Ammon's horn (tissue), 1 donor: Measurements from ENCODE around the gene CLDN8.
A peak's percentile ranks its signal among the peaks of the same experiment; 100 is the strongest.

Experiments
- DNase-seq: peaks from one replicate; pipeline ENCODE4 v3.0.0-alpha.2; 2016; ENCODE audit warnings: low spot score

CLDN8 gene

DNA sequence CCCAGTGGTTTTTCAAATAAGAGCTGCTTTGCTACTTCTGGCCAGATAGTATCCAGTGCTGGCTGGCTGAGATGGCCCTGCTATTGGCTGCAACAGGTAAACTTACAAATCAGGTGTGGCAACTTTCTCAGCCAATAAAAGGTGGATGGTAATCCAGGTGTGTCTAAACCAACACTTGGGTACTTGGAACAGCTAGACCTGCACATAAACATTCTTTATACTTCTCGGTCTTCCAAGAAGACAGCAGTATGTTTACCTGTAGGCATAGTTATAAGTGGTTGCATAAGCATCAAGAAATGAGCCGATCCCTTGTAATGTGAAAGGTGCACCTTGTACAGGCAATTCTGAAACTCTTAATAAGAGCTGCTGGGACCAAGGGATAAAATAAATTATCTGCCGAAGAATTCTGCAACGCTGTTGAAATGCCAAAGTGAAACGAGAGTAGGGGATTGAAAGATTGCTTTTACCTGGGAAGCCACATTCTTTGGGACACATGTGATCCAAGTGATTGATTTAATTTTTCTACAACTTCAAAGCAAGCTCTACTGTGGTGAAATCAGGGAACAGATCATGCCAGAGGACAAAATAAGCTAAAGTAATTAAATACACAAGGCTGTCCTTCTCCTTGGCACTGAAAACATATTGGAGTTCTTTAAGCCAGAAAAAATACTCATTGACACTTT, at the start of gene CLDN8:
CLDN8 (minus strand) TSS at position 57 of the 683 bp plus-strand sequence. CDS start 172 bp downstream, outside the sequence.
- no peak for DNase-seq

DNA sequence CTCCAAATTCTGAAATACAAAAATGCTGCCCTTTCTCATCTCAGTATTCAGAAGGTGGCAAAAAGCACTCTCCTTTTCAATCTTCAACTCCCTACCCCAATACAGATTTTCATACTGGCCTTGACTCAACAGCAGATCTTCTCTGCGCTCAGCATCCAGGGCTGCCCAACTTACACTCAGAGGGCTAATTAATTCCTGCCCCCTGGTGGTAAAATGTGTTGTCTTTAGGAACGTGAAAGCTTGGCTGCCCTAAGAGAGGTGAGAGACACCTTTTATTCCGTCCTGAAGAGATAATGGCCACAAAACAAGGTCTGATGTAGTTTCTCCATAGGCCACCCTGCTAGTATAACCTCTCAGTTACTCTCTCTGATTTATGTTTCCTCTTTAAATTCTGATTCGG, 41.9 kb upstream of the CLDN8 start:
- no peak for DNase-seq

DNA sequence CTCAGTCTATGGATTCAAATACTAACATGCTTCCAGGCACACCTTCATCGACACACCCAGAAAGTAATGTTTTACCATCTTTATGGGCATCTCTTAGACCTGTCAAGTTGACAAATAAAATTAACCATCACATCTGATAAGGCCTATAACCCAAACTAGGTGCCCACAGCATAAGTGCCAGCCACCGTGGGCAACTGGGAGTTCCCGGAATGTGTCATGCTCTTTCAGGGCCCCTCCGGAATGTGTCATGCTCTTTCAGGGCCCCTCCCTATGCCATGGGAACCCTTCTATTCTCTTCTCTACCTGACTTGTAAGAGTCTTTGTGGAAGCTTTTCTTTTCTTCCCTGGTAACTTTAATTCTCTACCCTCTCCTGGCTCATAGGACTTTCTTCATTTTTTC, 40.2 kb upstream of the CLDN8 start:
- no peak for DNase-seq

DNA sequence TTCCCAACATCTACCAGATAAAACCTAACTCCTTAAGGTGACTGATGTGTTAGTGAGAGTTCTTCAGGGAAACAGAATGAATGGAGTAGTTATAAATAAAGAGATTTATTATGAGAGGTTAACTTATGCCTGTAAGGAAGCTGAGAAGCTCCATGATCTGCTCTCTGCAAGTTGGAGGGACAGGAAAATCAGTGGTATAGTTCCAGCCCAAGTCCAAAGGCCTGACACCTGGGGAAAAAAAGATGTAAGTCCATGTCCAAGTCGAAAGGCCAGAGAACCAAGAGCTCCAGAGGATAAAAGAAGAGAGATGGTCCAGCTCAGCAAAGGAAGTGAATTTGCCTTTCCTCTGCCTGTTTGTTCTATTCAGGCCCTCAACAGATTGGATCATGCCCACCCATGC, 39.8 kb upstream of the CLDN8 start:
- DNase-seq = no peak

DNA sequence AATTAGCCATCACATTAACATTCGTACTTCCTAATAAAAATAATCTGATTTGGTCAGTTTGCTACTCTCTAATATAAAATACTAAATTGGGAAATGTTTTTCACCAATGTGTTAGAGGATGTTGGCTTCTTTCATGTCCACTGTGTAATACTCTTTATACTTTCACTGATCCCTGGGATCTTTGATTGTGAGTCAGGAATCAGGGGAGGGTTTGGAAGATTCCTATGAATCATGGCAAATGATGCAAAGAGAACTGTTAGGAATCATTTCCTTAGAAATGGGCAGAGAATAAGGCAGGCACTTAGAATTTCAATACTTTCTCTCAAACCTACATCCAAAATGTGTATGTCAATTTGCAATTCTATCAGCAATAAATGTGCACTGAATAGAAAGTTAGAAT, 35.9 kb upstream of the CLDN8 start:
- no peak for DNase-seq

DNA sequence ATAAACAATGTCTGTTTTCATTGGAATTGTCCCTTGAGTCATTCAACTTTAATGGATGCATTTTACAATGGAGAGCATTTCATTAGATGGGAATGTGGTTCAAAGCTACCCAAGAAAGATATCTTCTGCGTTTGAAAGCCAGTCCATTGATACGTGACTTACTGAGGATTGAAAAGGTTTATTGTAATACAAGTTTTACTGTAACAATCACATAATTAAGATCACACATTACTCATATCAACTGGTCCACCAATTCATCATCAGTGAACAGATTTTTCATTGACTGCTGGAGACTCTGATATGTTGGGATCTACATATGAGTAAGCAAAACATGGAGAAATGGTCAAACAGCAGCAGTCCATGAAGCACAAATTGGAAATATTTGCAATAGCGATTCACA, 34.0 kb upstream of the CLDN8 start:
- DNase-seq = no peak

DNA sequence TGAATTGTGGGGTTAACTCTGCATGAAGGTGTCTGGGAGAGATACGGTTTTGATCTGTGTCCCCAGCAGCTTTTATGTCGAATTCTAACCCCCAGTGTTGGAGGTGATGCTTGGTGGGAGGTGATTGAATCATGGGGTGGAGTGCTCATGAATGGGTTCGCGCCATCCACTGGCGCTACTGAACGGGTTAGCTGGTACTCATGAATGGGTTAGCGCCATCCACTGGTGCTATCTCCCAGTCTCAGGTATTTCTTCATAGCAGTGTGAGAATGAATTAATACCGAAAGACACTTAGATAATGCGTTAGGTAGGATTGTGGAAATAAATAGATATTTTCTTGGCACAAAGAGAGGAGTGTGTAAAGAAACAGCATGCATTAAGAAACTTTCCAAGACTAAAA, 32.9 kb upstream of the CLDN8 start:
- DNase-seq = no peak

DNA sequence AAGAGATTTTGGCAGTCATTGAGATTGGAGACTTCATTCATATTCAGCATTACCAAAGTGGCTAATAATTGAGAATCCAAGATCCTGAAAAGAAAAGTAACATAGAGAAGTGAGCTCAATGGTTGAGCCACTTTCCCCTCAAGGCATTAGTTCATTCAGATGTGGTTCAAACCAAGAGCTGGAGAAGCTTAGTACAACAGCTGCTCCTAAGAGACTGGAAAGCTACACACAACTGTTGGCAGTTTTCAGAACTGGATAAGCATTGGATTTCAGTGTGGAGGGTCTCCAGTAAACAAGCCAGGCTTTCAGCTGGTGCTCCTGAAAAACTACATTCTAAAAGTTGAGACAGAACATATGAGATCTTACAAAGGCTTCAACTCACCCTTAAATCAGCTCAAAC, 29.2 kb upstream of the CLDN8 start:
- no peak for DNase-seq

DNA sequence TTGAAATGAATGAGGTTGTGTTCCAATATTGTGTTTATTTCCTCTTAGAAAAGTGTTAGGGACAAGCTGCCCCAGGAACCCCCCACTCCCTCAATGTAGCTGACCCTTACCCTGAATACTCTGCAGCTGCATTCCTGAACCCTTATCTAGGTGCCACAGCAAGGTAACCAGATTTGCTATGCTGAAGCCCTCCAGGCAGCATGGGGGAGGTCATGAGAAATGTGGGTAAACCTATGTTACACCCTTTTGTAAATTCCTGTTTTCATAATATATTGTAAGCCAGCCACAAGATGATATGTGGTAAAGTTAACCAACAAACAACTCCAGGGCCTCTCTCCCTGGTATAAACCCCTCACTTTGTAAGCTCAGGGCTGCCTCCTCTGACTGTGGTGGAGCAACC, 27.8 kb upstream of the CLDN8 start:
- no peak for DNase-seq

DNA sequence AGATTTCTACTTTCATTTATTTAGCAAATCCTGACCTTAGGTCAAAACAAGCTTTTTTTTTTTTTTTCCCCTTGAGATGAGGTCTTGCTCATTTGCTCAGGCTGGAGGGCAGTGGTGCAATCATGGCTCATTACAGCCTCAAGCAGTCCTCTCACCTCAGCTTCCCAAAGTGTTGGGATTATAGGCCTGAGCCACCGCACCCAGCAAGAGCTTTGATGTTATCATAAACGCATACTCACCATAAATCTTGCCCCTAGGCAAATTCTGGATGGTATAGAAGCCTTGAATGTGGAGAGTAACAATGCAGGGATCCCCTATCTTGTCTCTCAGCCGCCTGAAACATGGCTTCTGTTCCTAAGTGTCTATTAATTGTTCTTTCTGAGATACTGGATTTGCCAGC, 24.8 kb upstream of the CLDN8 start:
- no peak for DNase-seq

DNA sequence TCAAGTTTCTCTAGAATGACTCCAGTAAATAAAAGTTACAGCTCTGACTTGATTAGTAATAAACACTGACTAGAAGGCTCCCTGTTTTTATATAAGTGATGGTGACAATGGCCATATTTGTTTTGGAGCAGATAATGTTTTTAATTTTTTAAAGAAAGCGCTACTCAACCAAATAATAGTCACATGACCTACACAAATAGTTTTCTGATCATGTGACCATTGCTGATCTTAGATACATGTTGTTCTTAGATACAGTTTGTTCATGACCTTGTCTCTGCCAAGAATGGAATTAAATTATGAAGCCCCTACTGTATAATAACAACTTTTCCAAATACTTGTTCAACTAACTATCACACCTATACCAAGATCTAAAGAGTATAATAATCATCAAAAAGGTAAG, 22.3 kb upstream of the CLDN8 start:
- DNase-seq = no peak

DNA sequence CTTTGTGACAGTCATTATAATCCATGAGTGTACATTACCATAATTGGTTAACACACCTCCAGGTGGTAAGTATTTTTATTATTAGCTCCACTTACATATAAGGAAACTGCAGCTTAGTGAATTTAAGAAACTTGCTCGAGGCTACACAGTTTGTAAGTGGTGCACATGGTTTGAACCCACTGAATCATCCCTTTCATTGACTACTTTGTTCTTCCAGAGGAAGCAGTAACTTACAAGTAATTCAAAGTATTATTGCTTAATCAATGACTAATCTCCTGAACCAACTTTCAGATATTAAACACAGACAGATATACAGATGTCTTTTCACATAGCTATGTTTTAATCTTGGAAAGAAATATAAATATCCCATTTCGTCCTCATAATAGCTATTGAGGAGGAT, 18.7 kb upstream of the CLDN8 start:
- no peak for DNase-seq

DNA sequence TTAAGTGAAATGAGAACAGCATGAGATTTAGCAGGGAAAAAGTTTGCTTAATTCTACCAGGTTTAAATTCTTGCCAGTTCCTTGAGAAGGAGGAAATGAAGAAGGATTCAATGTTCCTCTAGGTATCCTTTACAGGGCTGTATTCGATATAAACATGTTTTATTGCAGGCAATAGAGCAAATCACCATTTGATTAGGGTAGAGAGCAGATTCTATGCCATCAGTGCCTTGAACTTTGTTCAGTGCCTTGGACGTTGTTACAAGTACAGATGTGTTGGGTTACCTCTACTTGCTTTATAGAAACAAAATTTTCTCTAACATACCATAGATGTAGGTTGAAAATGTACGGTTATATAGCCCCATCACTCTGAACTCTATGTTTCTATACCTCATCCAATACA, 18.2 kb upstream of the CLDN8 start:
- DNase-seq = no peak

DNA sequence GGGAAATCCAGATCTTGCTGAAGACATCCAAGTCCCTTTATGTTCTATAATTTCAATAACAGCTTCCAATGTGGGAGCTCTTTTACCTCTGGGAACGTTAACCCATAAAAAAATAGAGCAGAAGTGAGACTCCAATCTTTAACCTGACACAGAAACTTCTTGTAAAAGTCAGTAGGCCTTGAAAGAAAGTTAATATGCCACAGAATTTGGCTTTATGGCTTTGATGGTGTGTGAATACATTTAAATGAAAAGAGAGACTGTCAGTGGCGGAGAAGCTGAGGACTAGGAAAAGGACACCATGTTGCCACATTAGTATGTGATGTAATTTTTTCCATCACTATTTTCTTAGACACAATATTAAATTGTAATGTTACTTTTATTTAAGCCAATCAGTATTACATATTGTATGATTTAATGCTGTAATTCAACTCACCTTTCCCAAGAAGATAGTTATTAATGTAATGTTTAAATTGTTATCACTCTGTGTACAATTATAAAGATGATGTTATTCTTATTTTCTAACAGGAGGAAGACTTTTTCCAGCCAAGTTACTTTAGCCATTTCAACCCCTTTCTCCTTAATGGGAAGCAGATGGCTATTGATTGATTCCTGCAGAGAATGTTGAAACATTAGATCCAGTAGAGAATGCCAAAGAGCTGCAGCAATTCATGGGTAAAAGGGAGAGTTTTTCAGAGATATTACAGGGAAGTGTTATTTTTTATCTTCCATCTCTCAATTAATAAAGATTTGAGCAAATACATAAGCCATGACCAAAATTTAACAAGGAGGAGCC, 17.5 kb upstream of the CLDN8 start:
- DNase-seq = no peak

DNA sequence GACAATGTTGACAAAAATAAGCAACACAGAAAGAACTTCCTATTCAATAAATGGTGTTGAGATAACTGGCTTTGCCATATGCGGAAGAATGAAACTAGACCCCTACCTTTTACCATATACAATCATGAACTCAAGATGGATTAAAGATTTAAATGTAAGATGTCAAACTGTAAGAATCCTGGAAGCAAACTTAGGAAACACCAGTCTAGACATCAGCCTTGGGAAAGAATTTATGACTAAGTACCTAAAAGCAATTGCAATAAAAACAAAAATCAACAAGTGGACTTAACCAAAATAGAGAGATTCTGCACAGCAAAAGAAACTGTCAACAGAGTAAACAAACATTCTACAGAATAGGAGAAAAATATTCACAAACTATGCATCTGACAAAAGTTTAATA, 16.1 kb upstream of the CLDN8 start:
- DNase-seq = no peak

DNA sequence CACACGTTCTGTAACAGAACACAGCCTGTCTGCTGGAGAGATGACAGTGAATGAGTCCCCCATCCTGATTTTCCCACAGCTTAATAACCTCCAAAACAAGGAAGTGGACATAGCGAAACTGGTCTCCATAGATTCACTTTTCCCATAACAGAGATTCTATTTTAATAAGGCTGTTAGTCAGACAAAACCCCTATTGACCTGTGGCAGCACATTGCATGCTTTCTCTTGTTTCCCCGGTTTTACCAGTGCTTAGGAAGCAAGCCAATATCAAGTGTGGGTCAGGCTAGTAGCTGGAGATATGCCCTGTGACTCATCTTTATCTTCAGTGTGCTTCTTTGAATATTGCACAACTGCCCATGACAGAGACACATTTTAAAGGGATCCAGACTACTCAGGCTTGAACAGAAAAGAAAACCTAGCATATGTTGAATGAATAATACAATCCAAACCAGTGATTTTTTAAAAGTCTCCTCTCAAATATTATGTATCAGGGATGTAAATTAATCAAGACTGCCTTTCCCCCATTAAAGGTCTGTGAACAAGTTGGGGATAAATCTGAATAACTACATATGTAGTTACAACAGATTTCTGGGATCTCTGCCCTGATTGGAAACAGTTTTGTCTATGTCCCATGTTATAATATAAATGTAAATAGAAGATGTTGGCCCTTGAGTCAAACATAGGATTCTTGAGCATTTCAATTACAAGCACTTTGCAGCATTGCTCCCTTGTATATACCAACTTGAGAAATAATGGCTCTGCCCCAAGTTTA, 11.9 kb upstream of the CLDN8 start:
- peak; percentile 10 for DNase-seq

DNA sequence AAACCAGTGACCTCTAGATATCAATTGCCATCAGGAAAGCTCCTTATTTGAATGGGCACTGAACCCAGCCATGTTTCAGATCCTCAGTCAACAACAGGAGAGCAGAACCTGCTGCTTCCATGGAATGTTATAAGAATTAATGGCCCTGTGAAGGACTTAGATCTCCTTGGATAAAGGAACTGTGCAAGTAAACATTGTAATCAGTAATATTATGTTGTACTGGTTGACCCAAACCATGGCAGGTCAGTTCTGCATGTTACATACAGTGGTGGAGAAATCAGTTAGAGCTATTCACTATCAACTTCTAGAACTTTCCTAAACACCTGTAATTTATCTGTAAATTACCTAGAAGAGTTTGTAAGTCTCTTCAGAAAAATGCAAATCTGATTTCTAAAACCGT, 11.2 kb upstream of the CLDN8 start:
- no peak for DNase-seq

DNA sequence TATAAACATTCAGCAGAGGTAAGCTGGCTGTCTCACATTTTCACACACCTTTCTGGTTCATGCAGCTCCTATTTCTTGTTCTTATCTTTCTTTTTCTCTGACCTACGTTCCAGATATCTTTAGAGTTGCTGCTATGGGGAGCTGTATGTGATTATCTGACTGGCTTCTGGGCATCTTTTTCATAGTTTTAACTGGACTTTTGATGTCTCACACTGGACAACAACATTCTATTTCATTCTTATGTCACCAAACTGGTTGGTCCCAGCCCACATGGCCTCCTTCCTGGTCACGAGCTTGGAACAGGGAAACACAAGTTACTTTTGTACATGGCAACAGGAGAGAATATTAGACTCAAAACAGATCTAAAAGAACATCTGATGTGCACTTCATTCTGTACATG, 7.7 kb upstream of the CLDN8 start:
- DNase-seq = no peak

DNA sequence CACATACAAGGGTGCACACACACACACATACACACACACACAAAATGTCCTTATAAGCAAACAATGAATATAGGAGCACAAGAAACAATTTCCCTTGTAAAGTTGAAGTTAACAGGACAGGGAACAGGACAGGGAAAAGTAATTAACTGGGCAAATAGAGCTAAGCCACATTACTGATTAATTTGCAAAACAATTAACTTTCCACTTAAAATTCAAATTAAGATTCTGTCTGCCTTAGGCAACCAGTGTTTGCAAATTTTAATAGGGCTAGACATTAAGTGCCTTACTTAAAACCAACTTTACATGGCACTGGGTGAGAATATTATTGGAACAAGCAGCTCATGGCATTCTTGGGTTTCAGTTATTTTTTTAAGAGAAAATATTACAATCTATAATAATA, 6.8 kb upstream of the CLDN8 start:
- DNase-seq = no peak

DNA sequence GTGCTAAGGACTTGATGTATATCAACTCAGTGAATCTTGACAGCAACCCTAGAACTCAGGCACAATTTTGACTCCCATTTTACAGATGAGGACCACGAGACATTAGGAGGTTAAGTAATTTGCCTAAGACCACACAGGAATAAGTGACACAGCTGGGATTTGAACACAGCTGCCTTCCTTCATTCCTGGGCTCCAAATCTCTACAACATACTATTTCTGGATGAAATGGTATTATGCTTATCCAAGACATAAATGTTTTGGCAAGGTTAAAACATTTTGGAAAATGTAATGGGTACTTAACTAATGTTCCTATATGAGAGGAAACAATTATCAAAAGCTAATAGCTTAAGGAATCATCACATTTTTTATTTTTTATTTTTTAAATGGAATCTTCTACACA, 4.8 kb downstream of the CLDN8 start:
- DNase-seq = no peak

DNA sequence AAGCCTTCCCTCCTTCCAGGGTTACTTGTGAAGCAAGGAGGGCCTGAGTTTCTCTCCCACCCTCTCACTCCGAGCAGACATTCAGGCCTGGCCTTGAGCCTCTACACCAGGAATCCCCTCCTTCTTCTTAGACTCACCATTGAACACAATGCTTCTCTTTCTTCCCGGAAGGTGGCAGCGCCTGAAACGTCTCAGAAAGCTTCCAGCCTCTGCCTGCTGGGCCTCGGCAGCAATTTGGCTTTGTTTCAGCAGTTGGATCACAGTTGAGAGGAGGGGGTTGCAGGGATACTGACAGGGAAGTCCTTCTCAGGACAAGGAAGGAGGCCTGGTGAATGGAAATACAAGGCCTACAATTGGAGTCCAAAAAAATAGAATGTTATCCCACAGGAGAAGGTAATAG, 6.3 kb downstream of the CLDN8 start:
- no peak for DNase-seq

DNA sequence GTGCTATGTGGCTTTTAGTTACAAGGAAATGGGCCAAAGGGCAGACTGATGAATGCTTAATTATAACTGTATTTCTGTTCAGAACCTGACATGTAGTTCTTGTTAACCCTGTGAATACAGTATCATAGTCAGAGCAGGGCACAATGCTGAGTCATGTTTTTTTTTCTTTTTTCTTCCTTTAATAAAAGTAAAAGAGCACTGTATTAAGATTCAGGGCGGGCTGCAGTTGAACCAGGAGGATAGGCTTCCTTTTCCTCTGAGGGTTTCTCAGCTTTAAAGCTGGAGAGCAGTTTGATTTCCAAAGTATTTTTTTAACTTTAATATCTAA, 8.7 kb downstream of the CLDN8 start:
- DNase-seq = no peak

DNA sequence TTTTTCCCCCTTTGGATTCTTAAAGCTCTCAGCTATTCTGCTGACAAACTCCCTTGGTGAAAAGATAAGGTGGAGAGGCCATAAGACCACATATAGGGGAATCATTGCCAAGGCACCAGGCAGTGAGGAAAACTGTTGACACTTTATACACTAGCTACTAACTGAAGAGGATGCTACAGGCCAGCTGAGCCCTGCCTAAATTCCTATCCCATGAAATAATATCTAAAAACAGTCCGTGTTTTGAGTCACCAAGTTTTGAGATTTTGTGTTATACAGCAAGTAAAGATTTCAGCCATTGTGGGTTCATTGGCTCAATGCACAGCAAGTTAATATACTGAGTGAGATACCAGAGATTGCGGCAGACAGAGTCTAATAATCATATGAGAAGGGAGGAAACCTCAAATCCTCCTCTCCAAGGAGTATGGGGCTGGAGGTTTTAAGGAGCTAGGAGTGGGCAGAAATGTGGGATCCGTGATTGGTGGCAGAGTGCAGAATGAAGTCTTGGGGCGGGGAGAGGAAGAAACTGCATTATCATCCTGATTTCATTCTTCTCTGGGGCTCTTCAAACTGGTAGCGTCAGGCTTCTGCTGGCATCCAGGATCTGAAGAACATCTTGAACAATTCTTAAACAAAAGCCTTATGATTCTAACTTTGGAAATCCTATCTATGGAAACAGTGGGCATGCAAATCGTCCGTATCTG, 9.2 kb downstream of the CLDN8 start:
- DNase-seq = no peak
